Activated CD8-positive, alpha-beta T cell treated with anti-CD3 and anti-CD28 coated beads for 36 hours (primary cell): Measurements from ENCODE around the gene WWC1. TPM values are rescaled to one million over a fixed set of nuclear protein-coding genes. Genes with fewer than 3 reads are reported as not detected.

Source experiments
- ATAC-seq: fragments of 200-7000 bp; cut with Tn5 transposase; one replicate; pipeline ENCODE4 v1.10.0; 2021; ENCODE audit warnings: mild to moderate bottlenecking, moderate library complexity
- CTCF ChIA-PET: fragments of 350-600 bp; sonication (Branson Sonifier 250); formaldehyde crosslinking; loops from one replicate; lab custom pipeline; 2021; ENCODE audit warnings: antibody characterized with exemption; lab: Charles Lee
- POLR2A ChIA-PET: fragments of 350-600 bp; sonication (Branson Sonifier 250); formaldehyde crosslinking; loops from one replicate; lab custom pipeline; 2021; ENCODE audit warnings: antibody characterized with exemption; lab: Charles Lee
- DNase-seq: peaks from one replicate; pipeline ENCODE4 v3.0.0-alpha.2; 2020
- H3K27ac Mint-ChIP-seq: one replicate; pipeline ENCODE4 v1.8.0; 2021; ENCODE audit warnings: mild to moderate bottlenecking, mixed read lengths
- H3K27me3 Mint-ChIP-seq: one replicate; pipeline ENCODE4 v1.8.0; 2021; ENCODE audit warnings: mixed read lengths
- H3K36me3 Mint-ChIP-seq: one replicate; pipeline ENCODE4 v1.8.0; 2021; ENCODE audit warnings: low read depth, mixed read lengths
- H3K4me1 Mint-ChIP-seq: one replicate; pipeline ENCODE4 v1.8.0; 2021; ENCODE audit warnings: low read depth, mixed read lengths
- H3K4me3 Mint-ChIP-seq: one replicate; pipeline ENCODE4 v1.8.0; 2021; ENCODE audit warnings: mild to moderate bottlenecking, moderate library complexity, mixed read lengths
- H3K9me3 Mint-ChIP-seq: one replicate; pipeline ENCODE4 v1.8.0; 2021; ENCODE audit warnings: mixed read lengths
- CTCF ChIP-seq: fragments of 200-600 bp; IDR thresholded peaks from one replicate; pipeline ENCODE4 v1.8.0; 2022; ENCODE audit warnings: antibody characterized with exemption, mild to moderate bottlenecking
- intact Hi-C: fragments of 100-400 bp; cut with micrococcal nuclease; formaldehyde crosslinking; loops from one replicate; pipeline ENCODE4 v1.10.0; 2022
- total RNA-seq, 2 experiments: library from RNA; stranded (reverse); gene quantifications; one replicate each; pipeline ENCODE4 v1.2.3, GENCODE V29; 2021

The WWC1 gene
- total RNA-seq, 2 experiments from 2014 or later = 0.45 to 0.47 TPM

GRCh38 chr5:168327019-168327421, 35.6 kb downstream of the WWC1 start:
- TF ChIP-seq CTCF = no peak
- Mint-ChIP-seq H3K27me3 (peaks cover 13% of the 10 kb centered on the region), H3K36me3 (no peaks in the 10 kb centered on the region), H3K4me3 (no peak overlapping the region), H3K9me3 (no peaks in the 10 kb centered on the region), H3K27ac (no peak overlapping the region), H3K4me1 (no peaks in the 10 kb centered on the region)
- intact Hi-C loops = no loop called here
- POLR2A ChIA-PET = no interaction called here
- ATAC-seq = no peak
- CTCF ChIA-PET = no interaction called here
- DNase-seq = no peak

- peaks cover 13% of the 10 kb centered on the region for H3K27me3 Mint-ChIP-seq
- DNase-seq (no peak), ATAC-seq (no peak)
- H3K27ac Mint-ChIP-seq = no peak overlapping the region
- intact Hi-C loops = no loop called here
- no peak overlapping the region for H3K4me3 Mint-ChIP-seq
- no peaks in the 10 kb centered on the region for H3K9me3 Mint-ChIP-seq
- H3K4me1 Mint-ChIP-seq = no peaks in the 10 kb centered on the region
- ChIA-PET POLR2A (no interaction called here), CTCF (no interaction called here)
- no peaks in the 10 kb centered on the region for H3K36me3 Mint-ChIP-seq
- TF ChIP-seq CTCF = no peak
Observed at GRCh38 chr5:168327451-168327850, 36.0 kb downstream of the WWC1 start.

- POLR2A ChIA-PET = no interaction called here
- intact Hi-C loops = no loop called here
- TF ChIP-seq CTCF = no peak
- Mint-ChIP-seq H3K9me3 (no peaks in the 10 kb centered on the region), H3K27me3 (peaks cover 13% of the 10 kb centered on the region), H3K27ac (no peak overlapping the region), H3K4me3 (no peak overlapping the region), H3K36me3 (no peaks in the 10 kb centered on the region), H3K4me1 (no peaks in the 10 kb centered on the region)
- DNase-seq (no peak), ATAC-seq (no peak)
- CTCF ChIA-PET = no interaction called here
Observed at GRCh38 chr5:168327994-168328393, 36.5 kb downstream of the WWC1 start.

GRCh38 chr5:168328814-168329213, 37.4 kb downstream of the WWC1 start:
- DNase-seq (no peak), ATAC-seq (no peak)
- intact Hi-C loops = no loop called here
- no peaks in the 10 kb centered on the region for H3K36me3 Mint-ChIP-seq
- H3K27me3 Mint-ChIP-seq = peaks cover 15% of the 10 kb centered on the region
- ChIA-PET CTCF (no interaction called here), POLR2A (no interaction called here)
- H3K4me3 Mint-ChIP-seq = no peak overlapping the region
- no peaks in the 10 kb centered on the region for H3K4me1 Mint-ChIP-seq
- no peaks in the 10 kb centered on the region for H3K9me3 Mint-ChIP-seq
- H3K27ac Mint-ChIP-seq = no peak overlapping the region
- TF ChIP-seq CTCF = no peak

- CTCF ChIA-PET = no interaction called here
- Mint-ChIP-seq H3K9me3 (no peaks in the 10 kb centered on the region), H3K4me1 (no peaks in the 10 kb centered on the region), H3K27ac (no peak overlapping the region), H3K36me3 (no peaks in the 10 kb centered on the region), H3K27me3 (peaks cover 15% of the 10 kb centered on the region), H3K4me3 (no peak overlapping the region)
- ATAC-seq = no peak
- POLR2A ChIA-PET = no interaction called here
- TF ChIP-seq CTCF = no peak
- intact Hi-C loops = no loop called here
- no peak for DNase-seq
Observed at GRCh38 chr5:168329302-168329701, 37.9 kb downstream of the WWC1 start.
